CD4-positive, alpha-beta T cell (primary cell): Measurements from ENCODE around the gene SCAMP3. TPM values are rescaled to one million over a fixed set of nuclear protein-coding genes. Genes with fewer than 3 reads are reported as not detected.

Experiments used
- ATAC-seq: fragments of 200-7000 bp; cut with Tn5 transposase; one replicate; pipeline ENCODE4 v1.10.0; 2022; ENCODE audit warnings: mild to moderate bottlenecking; ENCODE audit not compliant: poor library complexity
- CTCF ChIA-PET: fragments of 350-600 bp; sonication (Branson Sonifier 250); formaldehyde crosslinking; loops from one replicate; lab custom pipeline; 2021; ENCODE audit warnings: antibody characterized with exemption, inconsistent platforms; lab: Charles Lee
- POLR2A ChIA-PET: fragments of 350-600 bp; sonication (Branson Sonifier 250); formaldehyde crosslinking; loops from one replicate; lab custom pipeline; 2021; ENCODE audit warnings: antibody characterized with exemption, inconsistent platforms; lab: Charles Lee
- DNase-seq, 14 experiments: peaks; one replicate each; pipeline ENCODE4 v3.0.0-alpha.2; 2013 to 2020; ENCODE audit warnings: mixed read lengths in 2 of 14
- H3K27ac ChIP-seq, 2 donors: one replicate each; pipeline versions ENCODE4 v1.5.1 to v1.7.0; 2013; ENCODE audit warnings: low read length in 2 of 2, low read depth in 1 of 2, mild to moderate bottlenecking in 1 of 2
- H3K27me3 ChIP-seq, 2 experiments: 1 replicate in 1 of 2; 2 replicates in 1 of 2; pipeline versions ENCODE4 v1.6.1 to v1.7.0; 2013; ENCODE audit warnings: low read length in 2 of 2, control low read depth in 1 of 2, mild to moderate bottlenecking in 1 of 2, moderate library complexity in 1 of 2; ENCODE audit not compliant: insufficient read depth in 2 of 2, control insufficient read depth in 1 of 2
- H3K36me3 ChIP-seq: one replicate; pipeline ENCODE4 v1.6.1; 2013; ENCODE audit warnings: low read length, control low read depth; ENCODE audit not compliant: insufficient read depth
- H3K4me1 ChIP-seq: one replicate; pipeline ENCODE4 v1.6.1; 2013; ENCODE audit warnings: low read length, control low read depth; ENCODE audit not compliant: insufficient read depth
- H3K4me3 ChIP-seq: one replicate; pipeline ENCODE4 v1.5.1; 2013; ENCODE audit warnings: mild to moderate bottlenecking, low read length, moderate library complexity
- H3K9me3 ChIP-seq, 2 experiments: 1 replicate in 1 of 2; 2 replicates in 1 of 2; pipeline versions ENCODE4 v1.6.1 to v1.7.0; 2013; ENCODE audit warnings: low read length in 2 of 2, mild to moderate bottlenecking in 2 of 2, control low read depth in 1 of 2, moderate library complexity in 1 of 2; ENCODE audit not compliant: control insufficient read depth in 1 of 2, insufficient read depth in 1 of 2
- H3K27ac Mint-ChIP-seq: one replicate; pipeline ENCODE4 v1.8.0; 2020; ENCODE audit warnings: mixed read lengths
- H3K27me3 Mint-ChIP-seq: one replicate; pipeline ENCODE4 v1.8.0; 2021; ENCODE audit warnings: mixed read lengths
- H3K36me3 Mint-ChIP-seq: one replicate; pipeline ENCODE4 v1.8.0; 2021; ENCODE audit warnings: low read depth, mixed read lengths
- H3K4me1 Mint-ChIP-seq: one replicate; pipeline ENCODE4 v1.8.0; 2021; ENCODE audit warnings: low read depth, mixed read lengths
- H3K4me3 Mint-ChIP-seq: one replicate; pipeline ENCODE4 v1.8.0; 2020; ENCODE audit warnings: mild to moderate bottlenecking, mixed read lengths
- H3K9me3 Mint-ChIP-seq: one replicate; pipeline ENCODE4 v1.8.0; 2020; ENCODE audit warnings: mixed read lengths
- CTCF ChIP-seq: fragments of 200-600 bp; IDR thresholded peaks from one replicate; pipeline ENCODE4 v1.8.0; 2022; ENCODE audit warnings: antibody characterized with exemption, mild to moderate bottlenecking
- intact Hi-C, 2 experiments: fragments of 100-400 bp; cut with DNase I in 1 of 2; cut with micrococcal nuclease in 1 of 2; formaldehyde crosslinking; loops; one replicate each; pipeline versions ENCODE4 v1.15.1 to v1.9.0; 2023 to 2025; cut with DNase I, micrococcal nuclease
- total RNA-seq, 174 experiments: library from RNA in 2 of 174; stranded (reverse) in 2 of 174; gene quantifications; one replicate each; pipeline ENCODE4 v1.2.3 and lab custom pipeline; 2021 to 2026

The SCAMP3 gene
- total RNA-seq, 2 experiments from 2014 or later: 54.8 to 55.6 TPM

GRCh38 chr1:155272466-155273342 is 10.5 kb upstream of the SCAMP3 start:
- POLR2A ChIA-PET: interaction anchor here (0.6 to 3.7 kb wide), 16 partner anchors 8 to 1601 kb away, joined by 3 to 54 read pairs (median 4); partner anchors contain the start of genes ASH1L, FDPS, GON4L and KRTCAP2

GRCh38 chr1:155269381-155269780 is 7.2 kb upstream of the SCAMP3 start:
- Mint-ChIP-seq H3K4me3 (no peak overlapping the region), H3K4me1 (peaks cover 31% of the 10 kb centered on the region), H3K27ac (no peak overlapping the region), H3K9me3 (no peaks in the 10 kb centered on the region), H3K27me3 (no peaks in the 10 kb centered on the region), H3K36me3 (peaks cover 87% of the 10 kb centered on the region)
- no peaks in the 10 kb centered on the region for H3K27me3 ChIP-seq
- intact Hi-C loops: no loop called here
- ChIA-PET CTCF (interaction anchor here (4.7 kb wide), 1 partner anchor 18 kb away, joined by 25 read pairs; no protein-coding TSS in a partner anchor), POLR2A (interaction anchor here (1.0 kb wide), 1 partner anchor 28 kb away, joined by 3 read pairs; a partner anchor contains a TSS)
- peaks cover 64% of the 10 kb centered on the region for H3K36me3 ChIP-seq
- H3K27ac ChIP-seq: no peak overlapping the region
- H3K9me3 ChIP-seq: no peaks in the 10 kb centered on the region
- DNase-seq (no peak), ATAC-seq (no peak)
- H3K4me1 ChIP-seq: peaks cover 22% of the 10 kb centered on the region
- TF ChIP-seq CTCF: no peak
- H3K4me3 ChIP-seq: no peak overlapping the region

More at GRCh38 chr1:155272466-155273342, 10.5 kb upstream of the SCAMP3 start:
- peak overlapping the region; percentile 97 for H3K27ac Mint-ChIP-seq
- Histone ChIP-seq H3K36me3 (peaks cover 36% of the 10 kb centered on the region), H3K27me3 (no peaks in the 10 kb centered on the region), H3K4me1 (peaks cover 38% of the 10 kb centered on the region), H3K4me3 (peak overlapping the region; percentile 66), H3K9me3 (no peaks in the 10 kb centered on the region), H3K27ac (peak overlapping the region; percentile 59 to 65)
- no peaks in the 10 kb centered on the region for H3K9me3 Mint-ChIP-seq
- peak overlapping the region; percentile 100 for H3K4me3 Mint-ChIP-seq
- DNase-seq (peak in 1 of 14 experiments; percentile 29), ATAC-seq (peak; percentile 25)
- H3K4me1 Mint-ChIP-seq: peaks cover 45% of the 10 kb centered on the region
- H3K27me3 Mint-ChIP-seq: no peaks in the 10 kb centered on the region
- intact Hi-C loops: loop anchor here (1.0 to 10.0 kb wide), 6 partner anchors 10 to 782 kb away; partner anchors contain the start of genes SCAMP3 (in 2 of the 2), DAP3 (in 1 of the 2), ENTREP3 (in 1 of the 2) and FDPS (in 1 of the 2)
- H3K36me3 Mint-ChIP-seq: peaks cover 57% of the 10 kb centered on the region
- CTCF ChIA-PET: interaction anchor here (1.2 to 4.3 kb wide), 3 partner anchors 9 to 50 kb away, joined by 3 to 23 read pairs (median 22); no protein-coding TSS in a partner anchor
- no peak for TF ChIP-seq CTCF

DNA sequence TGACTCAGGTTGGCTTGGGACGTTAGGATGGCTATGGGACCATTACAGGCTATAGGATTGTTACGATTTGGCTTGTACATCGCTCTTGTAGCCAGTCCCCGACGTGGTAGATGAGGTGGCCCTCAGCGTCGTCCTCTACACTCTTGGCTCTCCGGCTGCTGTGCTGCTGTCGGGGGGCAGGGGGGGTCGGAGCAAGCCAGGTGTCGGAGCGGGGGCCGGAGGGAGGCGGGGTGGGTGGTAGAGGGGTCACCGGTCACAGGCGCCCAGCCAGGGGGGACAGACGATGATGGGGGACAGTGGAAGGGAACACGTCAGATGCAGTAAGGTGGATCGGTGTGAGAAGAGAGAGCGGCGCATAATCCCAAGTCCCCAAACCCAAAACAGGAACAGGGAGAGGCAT is 6.5 kb upstream of the SCAMP3 start:
- peaks cover 28% of the 10 kb centered on the region for H3K4me1 Mint-ChIP-seq
- ChIA-PET POLR2A (no interaction called here), CTCF (interaction anchor here (4.7 kb wide), 1 partner anchor 18 kb away, joined by 25 read pairs; no protein-coding TSS in a partner anchor)
- H3K36me3 Mint-ChIP-seq: peaks cover 93% of the 10 kb centered on the region
- ATAC-seq (no peak), DNase-seq (no peak)
- no peaks in the 10 kb centered on the region for H3K9me3 Mint-ChIP-seq
- no peak overlapping the region for H3K4me3 ChIP-seq
- H3K27me3 ChIP-seq: no peaks in the 10 kb centered on the region
- no peak overlapping the region for H3K27ac Mint-ChIP-seq
- intact Hi-C loops: no loop called here
- peaks cover 18% of the 10 kb centered on the region for H3K4me1 ChIP-seq
- H3K27me3 Mint-ChIP-seq: no peaks in the 10 kb centered on the region
- H3K27ac ChIP-seq: no peak overlapping the region
- no peak overlapping the region for H3K4me3 Mint-ChIP-seq
- no peak for TF ChIP-seq CTCF
- no peaks in the 10 kb centered on the region for H3K9me3 ChIP-seq
- peaks cover 71% of the 10 kb centered on the region for H3K36me3 ChIP-seq
